Caco-2 (cell line): ENCODE measurements around the gene NT5C1A. TPM values are rescaled to one million over a fixed set of nuclear protein-coding genes. Genes with fewer than 3 reads are reported as not detected.

ENCODE experiments used
- BruUV-seq: library from RNA; stranded (reverse); fragments of 400-500 nt; replicated peaks from 2 replicates; lab custom pipeline; 2021; lab: Mats Ljungman, UMichigan
- CTCF ChIA-PET: fragments of 300-600 bp; sonication (Branson Sonifier 250); formaldehyde crosslinking; loops from one replicate; lab custom pipeline; 2022; ENCODE audit warnings: antibody characterized with exemption; lab: Charles Lee
- POLR2A ChIA-PET: fragments of 300-600 bp; sonication (Branson Sonifier 250); formaldehyde crosslinking; loops from one replicate; lab custom pipeline; 2022; ENCODE audit warnings: antibody characterized with exemption; lab: Charles Lee
- DNase-seq, 2 experiments: peaks; one replicate each; pipeline versions ENCODE4 v3.0.0 to v3.0.0-alpha.2; 2020 to 2022
- H3K27me3 ChIP-seq: replicated peaks from 2 replicates; pipeline ENCODE4 v1.6.0; 2011; ENCODE audit warnings: low read length; ENCODE audit not compliant: control insufficient read depth, insufficient read depth
- H3K36me3 ChIP-seq: 2 replicates; pipeline ENCODE4 v1.5.1; 2011; ENCODE audit warnings: low read length; ENCODE audit not compliant: control insufficient read depth, insufficient read depth
- H3K4me1 ChIP-seq: fragments of 250-450 bp; sonication (Bioruptor Pico); 2 replicates; pipeline ENCODE4 v1.5.1; 2020; ENCODE audit warnings: mild to moderate bottlenecking
- H3K4me3 ChIP-seq: 2 replicates; pipeline ENCODE4 v1.5.1; 2011; ENCODE audit warnings: low read depth, mild to moderate bottlenecking, control low read depth, low read length
- H3K9me3 ChIP-seq: fragments of 250-450 bp; sonication (Bioruptor Pico); 2 replicates; pipeline ENCODE4 v1.5.1; 2020; ENCODE audit warnings: mild to moderate bottlenecking, moderate library complexity
- H3K27ac Mint-ChIP-seq: one replicate; pipeline ENCODE4 v1.8.0; 2022; ENCODE audit warnings: mixed read lengths; ENCODE audit not compliant: unreplicated experiment
- H3K27me3 Mint-ChIP-seq: one replicate; pipeline ENCODE4 v1.8.0; 2022; ENCODE audit warnings: mixed read lengths; ENCODE audit not compliant: insufficient read depth, unreplicated experiment
- H3K36me3 Mint-ChIP-seq: one replicate; pipeline ENCODE4 v1.8.0; 2022; ENCODE audit warnings: mild to moderate bottlenecking, mixed read lengths; ENCODE audit not compliant: insufficient read depth, unreplicated experiment
- H3K4me1 Mint-ChIP-seq: one replicate; pipeline ENCODE4 v1.8.0; 2022; ENCODE audit warnings: low read depth, mixed read lengths; ENCODE audit not compliant: unreplicated experiment
- H3K4me3 Mint-ChIP-seq: one replicate; pipeline ENCODE4 v1.8.0; 2022; ENCODE audit warnings: mild to moderate bottlenecking, moderate library complexity, mixed read lengths; ENCODE audit not compliant: unreplicated experiment
- H3K9me3 Mint-ChIP-seq: one replicate; pipeline ENCODE4 v1.8.0; 2022; ENCODE audit warnings: mixed read lengths; ENCODE audit not compliant: unreplicated experiment
- intact Hi-C: fragments of 100-400 bp; cut with micrococcal nuclease; formaldehyde crosslinking; loops from one replicate; pipeline ENCODE4 v1.10.0; 2022; ENCODE audit not compliant: unreplicated experiment
- total RNA-seq: library from RNA; stranded (reverse); gene quantifications from 2 replicates; pipeline ENCODE4 v1.2.3, GENCODE V29; 2022
- TF ChIP-seq, protein P1 (sequence below), 2 experiments: fragments of 200-600 bp in 1 of 2; IDR thresholded peaks; 1 replicate in 1 of 2; 2 replicates in 1 of 2; pipeline versions ENCODE4 v1.5.1 to v1.8.0; 2011 to 2022; ENCODE audit warnings: antibody characterized with exemption in 1 of 2, control low read depth in 1 of 2, inconsistent platforms in 1 of 2, low read depth in 1 of 2, low read length in 1 of 2, mild to moderate bottlenecking in 1 of 2, moderate library complexity in 1 of 2; ENCODE audit not compliant: insufficient read depth in 1 of 2, severe bottlenecking in 1 of 2, unreplicated experiment in 1 of 2

NT5C1A gene
- total RNA-seq, 1 experiment from 2014 or later, result not detected

DNA sequence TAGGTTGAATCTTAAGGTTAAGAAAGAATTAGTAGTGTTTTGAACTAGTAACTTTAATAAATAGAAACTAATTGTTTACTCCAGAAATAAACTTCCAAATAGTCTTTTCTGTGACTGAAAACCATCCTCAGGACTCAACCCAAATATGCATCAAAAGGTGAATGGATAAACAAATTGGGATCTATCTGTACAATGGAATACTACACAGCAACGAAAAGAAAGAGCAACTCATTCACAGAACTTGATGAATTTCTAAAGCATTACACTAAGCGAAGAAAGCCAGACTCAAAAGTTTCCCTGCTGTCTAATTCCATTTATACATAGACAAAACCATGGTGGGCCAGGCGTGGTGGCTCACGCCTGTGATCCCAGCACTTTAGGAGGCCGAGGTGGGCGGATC lies 57.4 kb downstream of the NT5C1A start:
- no TSS peak for BruUV-seq
- no peak for DNase-seq
- no peaks in the 10 kb centered on the region for H3K4me1 ChIP-seq
- intact Hi-C loops, result no loop called here
- H3K4me3 ChIP-seq, result no peak overlapping the region
- Mint-ChIP-seq H3K4me1 (no peaks in the 10 kb centered on the region), H3K4me3 (no peak overlapping the region), H3K9me3 (no peaks in the 10 kb centered on the region), H3K27ac (no peak overlapping the region), H3K27me3 (no peaks in the 10 kb centered on the region), H3K36me3 (no peaks in the 10 kb centered on the region)
- no peaks in the 10 kb centered on the region for H3K9me3 ChIP-seq
- TF ChIP-seq, protein P1, sequence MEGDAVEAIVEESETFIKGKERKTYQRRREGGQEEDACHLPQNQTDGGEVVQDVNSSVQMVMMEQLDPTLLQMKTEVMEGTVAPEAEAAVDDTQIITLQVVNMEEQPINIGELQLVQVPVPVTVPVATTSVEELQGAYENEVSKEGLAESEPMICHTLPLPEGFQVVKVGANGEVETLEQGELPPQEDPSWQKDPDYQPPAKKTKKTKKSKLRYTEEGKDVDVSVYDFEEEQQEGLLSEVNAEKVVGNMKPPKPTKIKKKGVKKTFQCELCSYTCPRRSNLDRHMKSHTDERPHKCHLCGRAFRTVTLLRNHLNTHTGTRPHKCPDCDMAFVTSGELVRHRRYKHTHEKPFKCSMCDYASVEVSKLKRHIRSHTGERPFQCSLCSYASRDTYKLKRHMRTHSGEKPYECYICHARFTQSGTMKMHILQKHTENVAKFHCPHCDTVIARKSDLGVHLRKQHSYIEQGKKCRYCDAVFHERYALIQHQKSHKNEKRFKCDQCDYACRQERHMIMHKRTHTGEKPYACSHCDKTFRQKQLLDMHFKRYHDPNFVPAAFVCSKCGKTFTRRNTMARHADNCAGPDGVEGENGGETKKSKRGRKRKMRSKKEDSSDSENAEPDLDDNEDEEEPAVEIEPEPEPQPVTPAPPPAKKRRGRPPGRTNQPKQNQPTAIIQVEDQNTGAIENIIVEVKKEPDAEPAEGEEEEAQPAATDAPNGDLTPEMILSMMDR (IDR thresholded peaks at IDR 0.05; ENCODE audit: insufficient read depth in 1 of 2, low read depth in 1 of 2, low read length in 1 of 2, severe bottlenecking in 1 of 2, unreplicated experiment in 1 of 2), result no peak
- no peaks in the 10 kb centered on the region for H3K36me3 ChIP-seq
- ChIA-PET POLR2A (no interaction called here), CTCF (no interaction called here)
- H3K27me3 ChIP-seq, result no peaks in the 10 kb centered on the region

- no TSS peak for BruUV-seq
- no peak overlapping the region for H3K4me3 ChIP-seq
- no peaks in the 10 kb centered on the region for H3K36me3 Mint-ChIP-seq
Measured at GRCh38 chr1:39613250-39613649, 58.7 kb downstream of the NT5C1A start.

DNA sequence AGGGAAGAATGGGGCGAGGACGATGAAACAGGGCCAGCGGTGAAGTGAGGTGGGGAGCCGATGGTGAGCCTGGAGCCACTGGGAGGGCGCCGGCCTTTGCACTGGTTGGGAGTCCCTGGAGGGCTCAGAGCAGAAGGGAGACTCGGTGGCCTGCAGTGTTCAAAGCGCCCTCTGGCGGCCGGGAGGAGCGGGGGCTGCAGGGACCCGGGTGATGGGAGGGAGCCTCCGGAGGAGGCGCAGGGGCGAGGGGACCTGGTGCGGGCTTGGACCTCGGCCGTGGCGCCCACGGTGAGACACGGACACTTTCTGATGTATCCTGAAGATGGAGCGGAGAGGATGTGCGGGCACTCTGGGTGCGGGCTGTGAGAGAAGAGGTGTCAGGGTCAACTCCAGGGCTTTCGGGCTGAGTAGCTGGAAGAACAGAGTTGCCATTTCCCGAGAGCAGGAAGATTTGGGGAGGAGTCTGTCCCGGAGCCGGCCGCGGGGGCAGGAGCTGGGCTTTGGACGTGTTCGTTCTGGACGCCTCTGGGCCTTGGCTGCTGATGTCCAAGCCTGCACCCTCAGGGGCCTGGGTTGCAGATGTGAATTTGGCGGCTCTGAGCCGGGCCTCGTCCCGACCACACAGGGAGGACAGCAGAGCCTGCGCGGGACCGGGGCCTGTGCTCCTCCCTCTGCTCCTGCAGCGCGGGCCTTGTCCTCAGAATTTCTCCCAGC lies 62.1 kb downstream of the NT5C1A start:
- no peaks in the 10 kb centered on the region for H3K4me1 Mint-ChIP-seq
- Histone ChIP-seq H3K27me3 (no peaks in the 10 kb centered on the region), H3K4me3 (no peak overlapping the region), H3K9me3 (no peaks in the 10 kb centered on the region), H3K4me1 (no peaks in the 10 kb centered on the region), H3K36me3 (no peaks in the 10 kb centered on the region)
- H3K27me3 Mint-ChIP-seq, result no peaks in the 10 kb centered on the region
- CTCF ChIA-PET, result no interaction called here
- H3K9me3 Mint-ChIP-seq, result no peaks in the 10 kb centered on the region
- TF ChIP-seq, protein P1 (IDR thresholded peaks at IDR 0.05; ENCODE audit: insufficient read depth in 1 of 2, low read depth in 1 of 2, low read length in 1 of 2, severe bottlenecking in 1 of 2, unreplicated experiment in 1 of 2), result peak; percentile 50 to 52
- POLR2A ChIA-PET, result no interaction called here
- peak; percentile 54 to 67 for DNase-seq
- intact Hi-C loops, result no loop called here
- no peaks in the 10 kb centered on the region for H3K36me3 Mint-ChIP-seq
- no peak overlapping the region for H3K4me3 Mint-ChIP-seq
- no TSS peak for BruUV-seq
- H3K27ac Mint-ChIP-seq, result no peak overlapping the region

More at GRCh38 chr1:39613250-39613649, 58.7 kb downstream of the NT5C1A start:
- H3K9me3 ChIP-seq, result no peaks in the 10 kb centered on the region
- no peaks in the 10 kb centered on the region for H3K4me1 ChIP-seq
- H3K36me3 ChIP-seq, result no peaks in the 10 kb centered on the region
- DNase-seq, result no peak
- no peaks in the 10 kb centered on the region for H3K4me1 Mint-ChIP-seq
- no peaks in the 10 kb centered on the region for H3K9me3 Mint-ChIP-seq
- H3K27me3 ChIP-seq, result no peaks in the 10 kb centered on the region
- intact Hi-C loops, result no loop called here
- CTCF ChIA-PET, result no interaction called here
- POLR2A ChIA-PET, result no interaction called here
- TF ChIP-seq, protein P1 (IDR thresholded peaks at IDR 0.05; ENCODE audit: insufficient read depth in 1 of 2, low read depth in 1 of 2, low read length in 1 of 2, severe bottlenecking in 1 of 2, unreplicated experiment in 1 of 2), result no peak
- no peak overlapping the region for H3K27ac Mint-ChIP-seq
- no peaks in the 10 kb centered on the region for H3K27me3 Mint-ChIP-seq
- no peak overlapping the region for H3K4me3 Mint-ChIP-seq

Other genes starting within 250 kb of the NT5C1A start
- 3.2 and 3.6 TPM in 2 replicates for gene BMP8A, start 180.5 kb downstream of the NT5C1A start, total RNA-seq
- gene PABPC4, start 95.3 kb downstream of the NT5C1A start, total RNA-seq, result 242 and 245 TPM in 2 replicates
- gene HEYL, start 32.5 kb downstream of the NT5C1A start, total RNA-seq, result 3.0 and 3.4 TPM in 2 replicates
- gene HPCAL4, start 19.3 kb upstream of the NT5C1A start, total RNA-seq, result 0.07 and 0.14 TPM in 2 replicates
- 39.2 and 41.7 TPM in 2 replicates for gene PPIE, start 66.8 kb upstream of the NT5C1A start, total RNA-seq
- gene OXCT2, start 99.2 kb upstream of the NT5C1A start, total RNA-seq, result 4.6 and 6.4 TPM in 2 replicates
- gene BMP8B, start 116.8 kb upstream of the NT5C1A start, total RNA-seq, result 5.8 and 5.9 TPM in 2 replicates
- 18.9 and 23.5 TPM in 2 replicates for gene TRIT1, start 211.4 kb upstream of the NT5C1A start, total RNA-seq
- gene MYCL, start 229.8 kb upstream of the NT5C1A start, total RNA-seq, result 7.2 and 7.8 TPM in 2 replicates